ENCODE data around the gene CFD.

DNA sequence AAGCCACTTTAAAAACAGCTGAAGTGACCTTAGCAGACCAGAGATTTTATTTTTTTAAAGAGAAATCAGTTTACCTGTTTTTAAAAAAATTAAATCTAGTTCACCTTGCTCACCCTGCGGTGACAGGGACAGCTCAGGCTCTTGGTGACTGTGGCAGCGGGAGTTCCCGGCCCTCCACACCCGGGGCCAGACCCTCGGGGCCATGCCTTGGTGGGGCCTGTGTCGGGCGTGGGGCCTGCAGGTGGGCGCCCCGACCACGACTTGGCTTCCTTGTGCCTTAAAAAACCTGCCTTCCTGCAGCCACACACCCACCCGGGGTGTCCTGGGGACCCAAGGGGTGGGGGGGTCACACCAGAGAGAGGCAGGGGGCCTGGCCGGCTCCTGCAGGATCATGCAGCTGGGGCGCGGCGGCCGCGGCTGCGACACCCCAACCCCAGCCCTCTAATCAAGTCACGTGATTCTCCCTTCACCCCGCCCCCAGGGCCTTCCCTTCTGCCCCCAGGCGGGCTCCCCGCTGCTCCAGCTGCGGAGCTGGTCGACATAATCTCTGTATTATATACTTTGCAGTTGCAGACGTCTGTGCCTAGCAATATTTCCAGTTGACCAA lies 48.5 kb upstream of the CFD start:
- TF ChIP-seq POLR2A (IDR thresholded peaks at IDR 0.05): no peak
- TF ChIP-seq, protein P1, sequence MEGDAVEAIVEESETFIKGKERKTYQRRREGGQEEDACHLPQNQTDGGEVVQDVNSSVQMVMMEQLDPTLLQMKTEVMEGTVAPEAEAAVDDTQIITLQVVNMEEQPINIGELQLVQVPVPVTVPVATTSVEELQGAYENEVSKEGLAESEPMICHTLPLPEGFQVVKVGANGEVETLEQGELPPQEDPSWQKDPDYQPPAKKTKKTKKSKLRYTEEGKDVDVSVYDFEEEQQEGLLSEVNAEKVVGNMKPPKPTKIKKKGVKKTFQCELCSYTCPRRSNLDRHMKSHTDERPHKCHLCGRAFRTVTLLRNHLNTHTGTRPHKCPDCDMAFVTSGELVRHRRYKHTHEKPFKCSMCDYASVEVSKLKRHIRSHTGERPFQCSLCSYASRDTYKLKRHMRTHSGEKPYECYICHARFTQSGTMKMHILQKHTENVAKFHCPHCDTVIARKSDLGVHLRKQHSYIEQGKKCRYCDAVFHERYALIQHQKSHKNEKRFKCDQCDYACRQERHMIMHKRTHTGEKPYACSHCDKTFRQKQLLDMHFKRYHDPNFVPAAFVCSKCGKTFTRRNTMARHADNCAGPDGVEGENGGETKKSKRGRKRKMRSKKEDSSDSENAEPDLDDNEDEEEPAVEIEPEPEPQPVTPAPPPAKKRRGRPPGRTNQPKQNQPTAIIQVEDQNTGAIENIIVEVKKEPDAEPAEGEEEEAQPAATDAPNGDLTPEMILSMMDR (IDR thresholded peaks at IDR 0.05): no peak

All from esophagus squamous epithelium (tissue), 4 donors.